HG03378 (cell line): ENCODE data around the gene SLC43A2.
"Not testable (repeated sequence)": the region's sequence is repeated elsewhere in the genome, so short reads cannot be mapped to it uniquely, and the experiment has no call there.

Experiments used
- ATAC-seq: cut with Tn5 transposase; IDR thresholded peaks from one replicate; pipeline ENCODE4 v1.9.1; 2021; ENCODE audit warnings: mild to moderate bottlenecking, moderate library complexity; ENCODE audit not compliant: unreplicated experiment

The SLC43A2 gene

GRCh38 chr17:1546292-1546922 lies 82.2 kb downstream of the SLC43A2 start:
- ATAC-seq, result no peak

GRCh38 chr17:1545618-1546017 lies 83.0 kb downstream of the SLC43A2 start:
- ATAC-seq, result no peak

- no peak for ATAC-seq
These were observed 86.3 kb downstream of the SLC43A2 start for GRCh38 chr17:1542316-1542715.

- ATAC-seq, result no peak
These were observed 87.2 kb downstream of the SLC43A2 start for GRCh38 chr17:1541367-1541904.

- ATAC-seq, result no peak
These were observed 88.8 kb downstream of the SLC43A2 start for GRCh38 chr17:1539811-1540210.

- ATAC-seq, result no peak
These were observed 92.9 kb downstream of the SLC43A2 start for GRCh38 chr17:1535737-1536136.

GRCh38 chr17:1533661-1534325 lies 94.8 kb downstream of the SLC43A2 start:
- ATAC-seq, result no peak

- ATAC-seq, result no peak
These were observed 95.6 kb downstream of the SLC43A2 start for GRCh38 chr17:1532836-1533602.

GRCh38 chr17:1529863-1530262 lies 98.8 kb downstream of the SLC43A2 start:
- no peak for ATAC-seq

GRCh38 chr17:1526876-1527275 lies 101.8 kb downstream of the SLC43A2 start:
- ATAC-seq, result not testable (repeated sequence)

- no peak for ATAC-seq
These were observed 106.0 kb downstream of the SLC43A2 start for GRCh38 chr17:1522626-1523025.

GRCh38 chr17:1521086-1521640 lies 107.5 kb downstream of the SLC43A2 start:
- no peak for ATAC-seq

GRCh38 chr17:1519678-1520077 lies 109.0 kb downstream of the SLC43A2 start:
- ATAC-seq, result no peak
